ENCODE measurements around the gene GNB5.
"Not testable (repeated sequence)": the region's sequence is repeated elsewhere in the genome, so short reads cannot be mapped to it uniquely, and the experiment has no call there.

The GNB5 gene

DNA sequence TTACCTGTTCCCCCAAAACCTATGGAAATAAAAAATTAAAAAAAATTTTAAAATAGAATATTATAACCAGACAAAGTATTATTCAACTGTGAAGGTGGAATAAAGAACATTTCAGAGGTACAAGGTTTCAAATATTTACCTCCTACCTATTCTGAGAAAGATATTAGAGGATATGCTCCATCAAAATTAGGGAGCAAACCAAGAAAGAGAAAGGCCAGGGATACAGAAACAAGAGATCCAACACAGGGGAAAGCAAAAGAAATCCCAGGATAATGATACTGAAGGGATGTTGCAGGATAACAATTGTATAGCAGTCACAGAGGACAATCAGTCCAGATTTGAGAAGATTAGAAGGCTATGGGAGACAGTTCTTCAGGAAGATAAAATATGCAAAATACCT, 101.0 kb downstream of the GNB5 start:
- DNase-seq: no peak

DNA sequence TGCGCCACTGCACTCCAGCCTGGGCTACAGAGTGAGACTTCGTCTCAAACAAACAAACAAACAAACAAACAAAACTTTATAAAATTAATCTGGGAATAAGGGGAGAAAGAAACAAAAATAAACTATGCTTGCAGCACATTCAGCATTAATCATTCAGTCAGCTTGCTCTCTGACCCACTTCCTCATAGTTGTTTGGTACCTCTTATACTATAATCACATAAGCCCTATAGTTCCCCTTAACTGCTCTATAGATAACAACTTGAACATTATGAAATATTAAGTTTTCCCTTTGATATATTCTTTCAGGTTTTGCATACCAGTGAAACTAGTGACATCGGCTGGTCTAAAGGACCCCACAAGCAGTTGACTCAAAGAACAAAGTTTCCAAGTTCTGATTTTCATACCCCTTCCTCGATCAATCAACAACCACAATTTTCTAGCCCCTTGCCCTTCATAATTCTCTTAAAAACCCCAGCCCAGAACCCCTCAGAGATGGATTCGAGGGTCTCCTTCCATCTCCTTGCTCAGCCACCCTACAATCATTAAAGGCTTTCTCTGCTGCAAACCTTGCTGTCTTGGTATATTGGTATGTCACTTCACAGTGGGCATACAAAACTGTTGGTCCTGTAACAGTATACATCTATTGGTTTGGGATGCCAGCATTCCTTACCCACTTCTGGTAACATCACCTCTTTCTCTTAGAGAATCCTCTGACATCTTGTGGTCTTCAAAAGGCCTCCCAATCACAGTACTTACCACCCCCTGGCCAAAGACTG, 105.0 kb downstream of the GNB5 start:
- no peak for DNase-seq

GRCh38 chr15:52085299-52085698, 105.9 kb downstream of the GNB5 start:
- DNase-seq: no peak

DNA sequence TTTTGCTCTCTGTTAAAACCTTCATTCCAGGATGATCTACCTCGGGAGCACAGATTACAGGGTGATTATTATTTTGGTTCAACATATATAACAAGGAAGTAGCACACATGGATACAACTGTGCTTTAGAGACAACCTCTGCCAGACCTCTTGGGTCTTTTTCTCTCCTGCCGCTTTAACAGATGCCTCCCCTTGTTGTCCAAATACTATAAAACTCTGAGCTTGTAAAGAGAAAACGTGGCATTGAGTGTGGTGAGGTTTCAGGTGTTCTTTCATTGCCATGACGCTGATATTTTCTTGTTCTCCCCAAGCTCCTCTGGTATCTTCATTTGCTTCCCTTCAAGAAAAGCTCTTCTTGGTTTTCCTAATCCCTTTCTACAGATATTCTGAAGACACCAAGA, 107.6 kb downstream of the GNB5 start:
- DNase-seq: no peak

GRCh38 chr15:52083037-52083359, 108.2 kb downstream of the GNB5 start:
- not testable (repeated sequence) for DNase-seq

- no peak for DNase-seq
Measured at GRCh38 chr15:52082197-52083036, 108.8 kb downstream of the GNB5 start.

DNA sequence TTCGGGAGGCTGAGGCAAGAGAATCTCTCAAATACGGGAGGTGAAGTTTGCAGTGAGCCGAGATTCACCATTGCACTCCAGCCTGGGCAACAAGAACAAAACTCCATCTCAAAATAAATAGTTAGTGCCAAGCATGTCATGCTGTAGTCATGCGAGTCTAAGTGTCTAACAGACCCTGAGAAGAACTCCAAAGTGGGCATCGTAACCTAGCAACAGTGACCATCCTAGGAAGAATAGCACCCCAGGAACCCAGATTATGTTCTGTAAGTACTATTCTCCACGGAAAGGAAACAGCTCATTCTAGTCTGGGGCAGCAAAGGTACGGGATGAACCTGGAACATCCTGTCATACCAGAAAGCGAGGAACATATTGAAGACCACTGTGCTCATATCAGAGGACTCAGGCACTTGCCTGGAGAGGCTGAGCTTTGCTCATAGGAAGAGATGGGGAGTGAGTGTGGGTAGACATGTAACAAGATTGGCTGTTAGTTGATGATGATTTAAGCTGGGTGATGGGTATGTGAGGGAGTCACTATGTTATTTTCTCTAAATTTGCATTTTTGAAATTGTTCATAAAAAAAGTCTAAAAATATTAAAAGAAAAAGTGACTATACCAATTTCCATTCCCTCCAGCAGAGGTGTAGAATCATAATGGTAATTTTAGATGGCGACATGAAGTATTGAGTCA, 110.3 kb downstream of the GNB5 start:
- no peak for DNase-seq

DNA sequence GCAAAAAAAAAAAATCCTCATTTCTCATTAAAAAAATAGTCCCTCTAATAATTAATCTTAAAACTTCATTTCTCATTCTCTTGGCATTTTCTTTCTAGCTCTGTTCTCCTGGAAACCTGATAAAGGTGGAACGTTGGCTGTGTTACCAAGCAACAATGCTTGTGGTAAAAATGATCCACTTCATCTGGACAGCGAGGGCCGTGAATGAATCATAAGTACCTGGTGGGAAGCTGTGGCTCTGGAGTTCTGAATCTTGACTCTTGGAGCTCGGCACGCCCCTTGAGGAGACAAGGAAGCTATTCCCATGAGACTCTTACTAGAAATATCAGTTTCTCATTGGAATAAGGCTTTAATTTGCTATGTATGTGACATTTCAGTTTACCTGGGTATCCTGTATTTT, 111.2 kb downstream of the GNB5 start:
- no peak for DNase-seq

DNA sequence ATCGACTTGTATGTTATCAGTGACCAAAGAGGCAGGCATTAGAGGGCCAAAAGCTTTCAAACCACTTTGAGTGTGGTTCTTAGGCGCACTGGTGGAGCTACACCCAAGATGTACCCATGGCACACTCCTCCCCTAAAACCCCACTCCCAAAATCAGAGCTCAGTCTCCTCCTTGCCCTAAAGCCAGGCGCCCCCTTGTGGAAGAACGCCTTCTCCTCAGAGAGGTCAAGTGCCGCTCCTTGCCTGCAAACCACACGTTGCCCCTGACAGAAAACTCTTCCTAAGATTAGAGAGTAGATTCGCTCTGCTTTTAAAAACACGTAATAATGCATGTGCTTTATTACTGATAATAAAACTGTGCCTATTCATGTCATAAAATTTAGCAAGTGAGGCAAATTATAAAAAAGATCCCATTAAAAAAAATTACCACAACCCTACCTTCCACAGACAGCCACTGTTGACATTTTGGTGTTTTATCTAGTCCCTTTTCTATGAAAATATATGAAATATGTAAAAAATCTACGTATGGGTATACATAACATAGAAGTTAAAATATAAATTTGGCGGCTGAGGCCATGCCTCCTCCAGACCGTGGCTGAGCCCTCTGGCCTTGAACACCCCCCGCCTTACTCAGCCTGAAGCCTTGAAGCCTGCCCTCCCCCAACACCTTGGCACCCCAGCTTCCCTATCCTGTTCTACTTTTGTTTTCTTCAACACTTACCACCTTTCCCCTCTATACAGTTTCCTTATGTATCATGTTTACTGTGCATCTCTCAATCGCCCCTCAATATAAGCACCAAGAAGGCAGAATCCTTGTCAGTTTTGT, 112.1 kb downstream of the GNB5 start:
- peak; percentile 91 to 92 for DNase-seq

DNA sequence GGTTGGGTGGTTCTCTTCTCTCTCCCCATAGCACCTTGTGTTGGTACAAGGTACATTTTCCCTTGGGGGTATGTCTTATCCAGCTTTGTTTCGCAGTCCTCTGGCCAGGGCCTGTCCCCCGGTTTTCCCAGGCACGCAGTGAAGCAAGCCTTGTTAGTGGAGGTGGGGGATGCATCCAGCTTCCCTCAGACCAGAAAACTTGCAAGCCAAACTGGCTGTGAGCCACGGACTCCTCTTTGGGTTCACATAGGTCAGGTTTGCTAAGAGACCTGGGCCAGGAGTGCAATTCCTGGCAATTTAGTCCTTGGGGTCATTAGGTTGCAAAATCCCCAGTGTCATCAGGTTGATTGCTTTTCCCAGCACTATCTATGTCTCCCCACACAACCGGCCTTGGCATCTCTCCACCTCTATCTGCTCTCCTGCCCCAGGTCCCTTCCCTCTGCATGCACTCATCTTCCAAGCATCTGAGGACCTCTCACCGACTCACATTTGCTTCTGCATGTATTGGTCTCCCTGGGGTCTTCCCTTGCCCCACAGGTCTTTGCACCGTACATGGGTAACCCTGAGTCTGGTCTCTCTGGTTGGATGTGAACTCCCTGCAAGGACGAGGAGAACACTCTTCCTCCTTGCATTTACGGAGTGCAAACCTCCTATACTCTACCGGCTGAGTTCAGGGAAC, 112.9 kb downstream of the GNB5 start:
- no peak for DNase-seq

DNA sequence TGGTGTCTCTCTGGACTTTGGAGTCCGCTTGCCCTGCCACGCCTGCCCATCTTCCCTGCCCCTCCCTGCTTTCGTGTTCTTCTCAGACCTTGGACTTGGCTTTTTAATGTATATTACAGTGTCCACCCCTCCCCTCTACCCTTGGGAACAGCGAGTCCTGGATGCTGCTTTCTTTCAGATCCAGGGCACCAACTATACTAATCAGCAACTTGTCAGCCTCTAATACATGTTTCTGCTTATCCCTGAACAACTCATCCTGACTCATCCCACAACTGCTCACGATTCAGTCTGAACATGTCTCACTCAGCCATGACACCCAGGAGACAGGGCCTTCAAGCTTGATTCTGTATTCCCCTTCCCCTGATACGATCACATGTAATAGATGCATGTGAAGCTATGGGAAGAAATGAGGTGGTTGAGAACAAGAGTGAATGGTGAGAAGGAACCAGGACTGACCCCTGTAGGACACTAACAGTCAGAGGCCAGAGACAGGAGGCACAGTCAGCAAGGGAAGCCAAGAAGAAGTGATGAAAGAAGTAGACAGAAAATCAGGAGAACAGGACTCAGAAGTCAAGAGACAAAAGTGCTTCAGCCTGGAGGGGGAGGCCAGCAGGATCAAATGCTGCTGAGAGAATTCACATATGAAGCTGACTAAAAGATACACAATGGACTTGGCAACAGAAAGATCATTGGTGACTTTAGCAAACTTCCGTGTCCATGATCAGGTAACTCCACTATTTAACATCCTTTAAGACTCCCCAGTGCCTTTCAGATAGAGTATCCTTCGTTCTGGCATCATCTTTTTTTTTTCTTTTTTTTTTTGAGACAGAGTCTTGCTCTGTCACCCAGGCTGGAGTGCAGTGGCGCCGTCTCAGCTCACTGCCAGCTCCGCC, 114.1 kb downstream of the GNB5 start:
- peak in 1 of 2 donors; percentile 9 for DNase-seq

DNA sequence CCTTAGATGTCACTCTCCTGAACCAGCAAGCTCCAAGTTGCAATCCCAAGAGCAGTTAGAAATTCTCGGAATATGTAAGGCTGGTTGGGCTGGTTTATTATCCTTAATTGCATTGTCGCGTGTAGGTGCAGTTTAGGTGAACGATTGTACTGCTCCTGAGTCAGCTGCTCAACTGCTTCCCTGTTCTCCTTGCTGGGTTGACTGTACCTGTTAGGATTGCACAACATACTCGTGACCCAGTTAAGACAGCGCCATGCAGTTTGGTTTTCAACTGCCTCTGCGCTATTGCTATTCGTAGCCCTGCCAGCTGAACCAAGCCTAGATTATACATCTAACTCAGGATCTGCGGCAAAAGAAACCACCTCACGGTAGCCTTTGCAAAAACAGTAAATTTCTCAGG, 119.6 kb downstream of the GNB5 start:
- DNase-seq: no peak

DNA sequence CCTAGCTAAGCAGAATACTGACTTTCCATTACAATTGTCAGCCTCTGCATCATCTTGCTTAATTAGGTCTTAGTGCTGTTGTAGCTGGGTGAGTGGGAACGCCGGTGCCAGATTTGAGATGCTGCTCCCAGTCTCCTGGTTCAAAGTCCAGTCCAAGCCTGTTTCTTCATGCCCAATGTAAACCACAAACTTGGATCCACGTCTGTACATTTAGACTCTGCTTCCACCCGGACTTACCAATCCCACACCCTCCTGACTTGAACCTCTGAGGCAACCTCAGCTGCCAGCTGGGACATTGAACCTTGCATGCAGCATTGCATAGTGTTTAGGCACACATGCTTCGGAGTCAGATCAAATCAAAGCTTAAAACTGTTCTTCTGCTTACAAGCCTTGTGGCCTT, 121.6 kb downstream of the GNB5 start:
- no peak for DNase-seq

DNA sequence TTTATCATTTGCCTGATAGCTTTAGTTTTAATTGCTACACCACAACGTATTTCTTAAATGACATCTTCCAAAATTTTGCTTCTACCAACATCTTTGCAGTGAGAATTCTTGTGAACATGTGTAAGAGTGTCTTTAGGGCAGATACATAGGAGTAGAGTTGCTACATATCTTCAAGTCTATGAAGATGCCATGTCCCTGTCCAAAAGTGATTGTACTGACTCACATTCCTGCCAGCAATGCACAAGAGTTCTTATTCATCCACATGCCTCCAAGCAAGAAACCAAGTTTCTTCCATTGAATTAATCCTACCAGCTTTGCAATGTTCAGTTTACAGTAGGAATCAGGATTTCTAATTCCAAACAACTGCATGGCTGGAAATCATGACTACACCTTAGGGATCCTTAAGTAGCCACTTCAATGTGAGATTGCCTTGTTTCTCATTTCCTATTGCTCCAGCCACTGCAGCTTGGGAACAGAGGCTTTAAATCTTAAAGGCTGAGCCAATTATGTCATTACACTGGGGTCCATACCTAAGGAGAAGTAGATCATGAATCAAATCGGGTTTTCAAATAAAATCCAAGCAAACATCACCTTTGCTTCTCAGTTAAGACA, 123.1 kb downstream of the GNB5 start:
- no peak for DNase-seq

- DNase-seq: no peak
Measured at GRCh38 chr15:52067545-52067926, 123.7 kb downstream of the GNB5 start.

- no peak for DNase-seq
Measured at GRCh38 chr15:52066842-52067544, 124.2 kb downstream of the GNB5 start.
